ENCODE results near the gene LYST.
A peak's percentile ranks its signal among the peaks of the same experiment; 100 is the strongest.

The LYST gene

DNA sequence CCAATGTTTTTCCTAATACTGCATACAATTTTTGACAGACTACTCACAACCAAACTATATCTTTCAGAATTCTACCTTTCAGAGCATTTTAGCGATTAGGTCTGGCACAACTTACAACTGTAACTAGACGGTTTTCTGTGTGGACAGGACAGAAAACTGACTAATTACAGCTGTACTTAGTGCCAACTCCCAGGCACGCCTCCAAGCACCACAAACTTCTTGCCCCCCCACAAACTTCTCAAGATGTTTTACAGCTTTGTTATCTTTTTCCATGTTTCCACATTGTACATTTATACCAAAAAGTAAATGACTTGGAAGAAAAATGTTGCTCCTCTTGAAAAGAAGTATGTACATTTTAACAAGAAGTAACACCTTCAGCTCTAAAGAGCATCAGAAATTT, 13.8 kb downstream of the LYST start:
- TF ChIP-seq CTCF (IDR thresholded peaks at IDR 0.05): no peak

GRCh38 chr1:235851939-235852338, 14.8 kb downstream of the LYST start:
- no peak for TF ChIP-seq CTCF (IDR thresholded peaks at IDR 0.05)

DNA sequence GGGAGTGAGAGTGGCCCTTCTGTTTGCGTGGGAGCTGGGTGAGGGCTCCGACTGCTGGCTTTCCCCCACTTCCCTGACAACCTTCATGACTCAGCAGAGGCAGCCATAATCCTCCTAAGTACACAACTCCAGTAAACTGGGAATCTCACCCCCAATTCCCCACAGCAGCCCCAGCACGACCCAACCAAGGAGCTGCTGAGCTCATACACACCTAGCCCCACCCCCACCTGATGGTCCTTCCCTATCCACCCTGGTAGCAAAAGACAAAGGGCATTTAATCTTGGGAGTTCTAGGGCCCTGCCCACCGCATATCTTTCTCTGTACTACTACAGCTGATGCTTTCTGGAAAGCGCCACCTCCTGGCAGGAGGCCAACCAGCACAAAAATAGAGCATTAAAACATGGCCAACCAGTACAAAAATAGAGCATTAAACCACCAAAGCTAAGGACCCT, 21.0 kb downstream of the LYST start:
- peak; percentile 10; the same call in 1 of the 2 replicates for TF ChIP-seq CTCF (IDR thresholded peaks at IDR 0.05)

- no peak for TF ChIP-seq CTCF (IDR thresholded peaks at IDR 0.05)
Measured at GRCh38 chr1:235844776-235845175, 21.9 kb downstream of the LYST start.

DNA sequence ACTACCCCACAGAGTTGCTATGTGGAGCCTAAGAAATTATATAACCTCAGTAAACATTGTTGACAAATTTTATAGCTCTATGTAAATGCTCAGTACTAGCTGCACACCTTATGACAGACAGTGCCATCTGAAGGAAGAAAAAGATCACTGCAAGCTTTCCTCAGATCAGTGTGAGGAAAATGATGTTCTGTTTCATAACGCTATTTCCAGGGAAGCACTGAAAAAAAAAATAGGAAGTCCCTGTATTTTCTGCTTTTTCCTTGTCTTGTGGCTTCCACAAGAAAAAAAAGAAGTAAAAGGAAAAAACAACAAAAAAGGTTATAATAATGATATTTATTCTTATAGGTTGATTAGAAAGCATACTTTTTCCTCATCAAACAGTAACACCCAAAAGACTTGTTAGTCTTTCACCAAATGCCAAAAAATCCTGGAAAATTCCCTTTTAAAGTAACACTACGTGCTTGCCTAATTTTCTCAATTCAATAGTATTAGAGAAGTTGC, 23.2 kb downstream of the LYST start:
- TF ChIP-seq CTCF (IDR thresholded peaks at IDR 0.05): peak; percentile 93

DNA sequence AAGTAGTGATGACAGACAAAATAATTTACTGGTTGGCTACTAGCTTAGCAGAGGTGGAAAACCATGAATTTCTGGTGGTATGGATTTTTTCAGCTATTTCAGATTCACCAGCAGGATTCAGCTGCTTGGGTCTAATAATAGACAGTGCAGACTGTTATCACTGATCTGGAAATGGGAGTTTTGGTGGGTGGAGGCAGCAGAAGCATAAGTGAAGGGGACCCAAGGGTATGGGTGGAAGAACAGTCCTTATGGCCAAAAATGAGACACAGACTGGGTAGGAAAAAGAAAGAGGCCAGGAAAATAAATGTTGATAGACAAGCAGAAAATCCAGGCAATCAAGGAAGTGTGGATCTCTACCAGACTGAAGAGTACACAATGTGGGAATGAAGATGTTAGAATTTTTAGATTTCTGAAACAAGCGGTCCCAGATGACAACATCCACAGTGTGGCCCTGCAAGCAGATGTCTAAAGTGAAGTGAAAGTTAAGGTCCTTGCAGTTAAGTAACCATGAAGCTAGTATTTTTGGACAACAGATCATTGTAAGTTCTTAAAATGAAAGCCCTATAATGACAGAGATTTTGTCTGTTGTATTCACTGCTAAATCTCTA, 24.7 kb downstream of the LYST start:
- TF ChIP-seq CTCF (IDR thresholded peaks at IDR 0.05): no peak

- TF ChIP-seq CTCF (IDR thresholded peaks at IDR 0.05): no peak
Measured at GRCh38 chr1:235838021-235838420, 28.7 kb downstream of the LYST start.

GRCh38 chr1:235835226-235835625, 31.5 kb downstream of the LYST start:
- TF ChIP-seq CTCF (IDR thresholded peaks at IDR 0.05): no peak
